ENCODE data around the gene UMAD1.

Gene UMAD1

DNA sequence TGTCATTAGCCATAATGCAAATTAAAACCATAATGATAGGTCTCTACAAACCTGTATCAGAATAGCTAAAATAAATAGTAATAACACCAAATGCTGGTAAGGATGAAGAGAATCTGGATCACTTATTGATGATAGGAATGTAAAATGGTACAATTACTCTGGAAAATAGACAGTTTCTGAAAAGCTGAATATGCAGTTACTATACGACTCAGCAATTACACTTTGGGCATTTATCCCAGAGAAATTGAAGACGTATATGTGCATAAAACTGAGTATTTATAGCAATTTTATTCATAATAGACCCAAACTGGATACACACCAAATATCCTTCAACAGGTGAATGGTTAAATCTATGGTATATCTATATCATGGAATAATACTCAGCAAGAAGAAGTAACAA is 69.9 kb downstream of the UMAD1 start:
- Histone ChIP-seq H2AFZ (ENCODE audit: low read depth, low read length) (no peak overlapping the region), H3K4me3 (ENCODE audit: insufficient read depth in 1 of 2, low read depth in 1 of 2, low read length in 2 of 2) (no peak overlapping the region), H3K18ac (ENCODE audit: low read depth in 1 of 2, low read length in 2 of 2) (no peak overlapping the region), H3K4ac (ENCODE audit: low read depth in 1 of 2, low read length in 2 of 2) (no peak overlapping the region), H3K9ac (ENCODE audit: low read length) (no peak overlapping the region), H2BK12ac (ENCODE audit: low read length in 2 of 2) (no peak overlapping the region), H2BK120ac (ENCODE audit: low read depth, low read length) (no peak overlapping the region), H3K4me2 (ENCODE audit: low read length, poor library complexity, severe bottlenecking) (no peak overlapping the region), H3K9me3 (ENCODE audit: control insufficient read depth, low read length) (no peaks in the 10 kb centered on the region), H3K36me3 (ENCODE audit: control insufficient read depth in 1 of 2, insufficient read depth in 2 of 2, low read depth in 1 of 2, low read length in 2 of 2) (no peaks in the 10 kb centered on the region), H4K8ac (ENCODE audit: low read length) (no peak overlapping the region), H2BK15ac (ENCODE audit: low read depth, poor library complexity, severe bottlenecking) (no peak overlapping the region), H3K27me3 (ENCODE audit: control insufficient read depth in 1 of 2, insufficient read depth in 1 of 2, low read length in 2 of 2) (no peaks in the 10 kb centered on the region), H4K91ac (ENCODE audit: low read length) (no peak overlapping the region), H3K79me1 (replicated peaks; ENCODE audit: low read length, poor library complexity, severe bottlenecking) (no peaks in the 10 kb centered on the region), H2BK5ac (ENCODE audit: low read depth, low read length, poor library complexity, severe bottlenecking) (no peak overlapping the region), H3K23ac (ENCODE audit: low read length in 2 of 2) (no peak overlapping the region), H3K14ac (ENCODE audit: low read length in 2 of 2) (no peak overlapping the region), H3K27ac (ENCODE audit: low read length, poor library complexity, severe bottlenecking) (no peak overlapping the region), H3K4me1 (ENCODE audit: control insufficient read depth, insufficient read depth, low read depth, low read length) (no peaks in the 10 kb centered on the region), H2AK5ac (ENCODE audit: low read length, severe bottlenecking) (no peak overlapping the region)
- WGBS = no CpG with 5 or more reads among the region's 2 CpGs
- DNase-seq = no peak

DNA sequence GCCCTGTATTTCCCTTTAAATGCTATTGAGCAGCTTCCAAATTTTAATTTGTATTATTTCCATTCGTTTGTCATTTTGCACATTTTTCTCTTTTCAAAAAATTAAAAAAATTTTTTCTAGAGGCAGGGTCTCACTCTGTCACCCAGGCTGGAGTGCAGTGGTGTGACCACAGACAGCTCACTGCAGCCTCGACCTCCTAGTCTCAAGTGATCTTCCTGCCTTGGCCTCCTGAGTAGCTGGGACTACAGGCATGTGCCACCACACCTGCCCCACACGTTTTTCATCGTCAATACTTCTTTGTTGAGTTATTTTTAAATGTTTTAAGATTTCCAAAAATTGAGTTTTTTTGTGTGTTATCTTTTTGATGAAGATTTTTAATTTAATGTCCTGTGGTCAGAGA is 73.2 kb downstream of the UMAD1 start:
- Histone ChIP-seq H3K4me3 (ENCODE audit: insufficient read depth in 1 of 2, low read depth in 1 of 2, low read length in 2 of 2) (no peak overlapping the region), H4K8ac (ENCODE audit: low read length) (no peak overlapping the region), H2AFZ (ENCODE audit: low read depth, low read length) (no peak overlapping the region), H3K18ac (ENCODE audit: low read depth in 1 of 2, low read length in 2 of 2) (no peak overlapping the region), H3K9me3 (ENCODE audit: control insufficient read depth, low read length) (no peaks in the 10 kb centered on the region), H3K79me1 (replicated peaks; ENCODE audit: low read length, poor library complexity, severe bottlenecking) (peaks cover 2% of the 10 kb centered on the region), H3K36me3 (ENCODE audit: control insufficient read depth in 1 of 2, insufficient read depth in 2 of 2, low read depth in 1 of 2, low read length in 2 of 2) (no peaks in the 10 kb centered on the region), H3K27me3 (ENCODE audit: control insufficient read depth in 1 of 2, insufficient read depth in 1 of 2, low read length in 2 of 2) (no peaks in the 10 kb centered on the region), H2BK5ac (ENCODE audit: low read depth, low read length, poor library complexity, severe bottlenecking) (no peak overlapping the region), H3K4me1 (ENCODE audit: control insufficient read depth, insufficient read depth, low read depth, low read length) (no peaks in the 10 kb centered on the region), H3K23ac (ENCODE audit: low read length in 2 of 2) (no peak overlapping the region), H2BK120ac (ENCODE audit: low read depth, low read length) (no peak overlapping the region), H2BK12ac (ENCODE audit: low read length in 2 of 2) (no peak overlapping the region), H3K27ac (ENCODE audit: low read length, poor library complexity, severe bottlenecking) (no peak overlapping the region), H3K14ac (ENCODE audit: low read length in 2 of 2) (no peak overlapping the region), H4K91ac (ENCODE audit: low read length) (no peak overlapping the region), H3K9ac (ENCODE audit: low read length) (no peak overlapping the region), H3K4ac (ENCODE audit: low read depth in 1 of 2, low read length in 2 of 2) (no peak overlapping the region), H2AK5ac (ENCODE audit: low read length, severe bottlenecking) (no peak overlapping the region), H3K4me2 (ENCODE audit: low read length, poor library complexity, severe bottlenecking) (no peak overlapping the region), H2BK15ac (ENCODE audit: low read depth, poor library complexity, severe bottlenecking) (no peak overlapping the region)
- WGBS = 87% methylated on average over 4 of the region's 4 CpGs
- no peak for DNase-seq

DNA sequence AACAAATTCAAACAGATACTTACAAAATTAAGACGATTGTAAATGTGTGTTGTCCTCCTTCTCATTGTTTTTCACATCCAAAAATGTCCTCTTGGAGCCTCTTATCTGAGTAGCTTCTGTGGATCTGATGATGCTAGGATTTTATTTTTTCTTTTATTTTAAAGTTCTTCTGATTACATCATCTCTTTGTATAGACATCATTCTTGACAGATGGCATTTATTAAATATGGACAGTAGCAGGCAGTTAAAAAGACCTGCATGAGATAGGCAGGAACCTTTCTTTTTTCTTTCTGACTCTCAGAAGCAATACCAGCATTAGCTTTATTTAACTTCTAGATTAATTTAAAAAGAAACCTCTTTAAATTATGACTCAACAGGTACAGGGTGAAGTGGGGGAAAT is 77.9 kb downstream of the UMAD1 start, which contains the start of gene RPA3:
Gene RPA3, minus strand, starts transcription at position 116 of the 400 bp plus-strand sequence. CDS start 78,189 bp downstream, outside the sequence.
- no peaks in the 10 kb centered on the region for H3K4me1 ChIP-seq (ENCODE audit: control insufficient read depth, insufficient read depth, low read depth, low read length)
- no peak within 1 kb of the TSS for H2AFZ ChIP-seq (ENCODE audit: low read depth, low read length)
- H3K9me3 ChIP-seq (ENCODE audit: control insufficient read depth, low read length) = no peaks in the 10 kb centered on the region
- WGBS = no CpG with 5 or more reads among the region's 1 CpG
- no peak within 1 kb of the TSS for H3K23ac ChIP-seq (ENCODE audit: low read length in 2 of 2)
- H3K79me1 ChIP-seq (replicated peaks; ENCODE audit: low read length, poor library complexity, severe bottlenecking) = peaks cover 4% of the 10 kb centered on the region
- H3K27ac ChIP-seq (ENCODE audit: low read length, poor library complexity, severe bottlenecking) = no peak within 1 kb of the TSS
- H4K91ac ChIP-seq (ENCODE audit: low read length) = no peak within 1 kb of the TSS
- H3K4ac ChIP-seq (ENCODE audit: low read depth in 1 of 2, low read length in 2 of 2) = no peak within 1 kb of the TSS
- no peak within 1 kb of the TSS for H2BK5ac ChIP-seq (ENCODE audit: low read depth, low read length, poor library complexity, severe bottlenecking)
- no peaks in the 10 kb centered on the region for H3K36me3 ChIP-seq (ENCODE audit: control insufficient read depth in 1 of 2, insufficient read depth in 2 of 2, low read depth in 1 of 2, low read length in 2 of 2)
- no peak within 1 kb of the TSS for H2BK15ac ChIP-seq (ENCODE audit: low read depth, poor library complexity, severe bottlenecking)
- DNase-seq = no peak
- no peak within 1 kb of the TSS for H3K4me3 ChIP-seq (ENCODE audit: insufficient read depth in 1 of 2, low read depth in 1 of 2, low read length in 2 of 2)
- H3K9ac ChIP-seq (ENCODE audit: low read length) = no peak within 1 kb of the TSS
- H3K4me2 ChIP-seq (ENCODE audit: low read length, poor library complexity, severe bottlenecking) = no peak within 1 kb of the TSS
- H3K27me3 ChIP-seq (ENCODE audit: control insufficient read depth in 1 of 2, insufficient read depth in 1 of 2, low read length in 2 of 2) = no peaks in the 10 kb centered on the region
- no peak within 1 kb of the TSS for H3K18ac ChIP-seq (ENCODE audit: low read depth in 1 of 2, low read length in 2 of 2)
- no peak within 1 kb of the TSS for H2BK120ac ChIP-seq (ENCODE audit: low read depth, low read length)
- no peak within 1 kb of the TSS for H2AK5ac ChIP-seq (ENCODE audit: low read length, severe bottlenecking)
- H4K8ac ChIP-seq (ENCODE audit: low read length) = no peak within 1 kb of the TSS
- H3K14ac ChIP-seq (ENCODE audit: low read length in 2 of 2) = no peak within 1 kb of the TSS
- H2BK12ac ChIP-seq (ENCODE audit: low read length in 2 of 2) = no peak within 1 kb of the TSS

DNA sequence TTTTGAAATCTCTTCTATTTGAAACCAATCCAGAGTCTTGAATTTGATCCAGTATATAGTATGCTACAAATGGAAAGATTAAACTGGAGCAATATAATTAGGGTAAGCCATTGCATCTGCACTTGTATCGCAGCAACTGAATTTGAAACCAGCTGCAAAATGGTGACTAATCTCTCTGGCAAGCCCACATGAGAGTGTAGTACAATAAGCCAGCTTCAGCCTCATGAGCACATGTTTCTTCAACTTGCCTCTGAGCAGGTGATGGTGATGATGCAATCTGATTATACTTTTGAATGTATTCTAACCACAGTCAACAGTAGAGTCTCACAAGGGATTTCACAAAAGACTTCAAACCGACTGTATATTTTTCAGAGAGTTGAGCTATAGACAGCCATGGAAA is 78.7 kb downstream of the UMAD1 start:
- Histone ChIP-seq H3K14ac (ENCODE audit: low read length in 2 of 2) (no peak overlapping the region), H3K4me2 (ENCODE audit: low read length, poor library complexity, severe bottlenecking) (no peak overlapping the region), H3K36me3 (ENCODE audit: control insufficient read depth in 1 of 2, insufficient read depth in 2 of 2, low read depth in 1 of 2, low read length in 2 of 2) (no peaks in the 10 kb centered on the region), H4K8ac (ENCODE audit: low read length) (no peak overlapping the region), H4K91ac (ENCODE audit: low read length) (no peak overlapping the region), H3K9me3 (ENCODE audit: control insufficient read depth, low read length) (no peaks in the 10 kb centered on the region), H3K79me1 (replicated peaks; ENCODE audit: low read length, poor library complexity, severe bottlenecking) (peaks cover 5% of the 10 kb centered on the region), H3K27ac (ENCODE audit: low read length, poor library complexity, severe bottlenecking) (no peak overlapping the region), H3K4me3 (ENCODE audit: insufficient read depth in 1 of 2, low read depth in 1 of 2, low read length in 2 of 2) (no peak overlapping the region), H2AK5ac (ENCODE audit: low read length, severe bottlenecking) (no peak overlapping the region), H3K23ac (ENCODE audit: low read length in 2 of 2) (no peak overlapping the region), H2BK12ac (ENCODE audit: low read length in 2 of 2) (no peak overlapping the region), H2AFZ (ENCODE audit: low read depth, low read length) (no peak overlapping the region), H2BK5ac (ENCODE audit: low read depth, low read length, poor library complexity, severe bottlenecking) (no peak overlapping the region), H2BK120ac (ENCODE audit: low read depth, low read length) (no peak overlapping the region), H3K9ac (ENCODE audit: low read length) (no peak overlapping the region), H3K4me1 (ENCODE audit: control insufficient read depth, insufficient read depth, low read depth, low read length) (no peaks in the 10 kb centered on the region), H3K27me3 (ENCODE audit: control insufficient read depth in 1 of 2, insufficient read depth in 1 of 2, low read length in 2 of 2) (no peaks in the 10 kb centered on the region), H3K4ac (ENCODE audit: low read depth in 1 of 2, low read length in 2 of 2) (no peak overlapping the region), H3K18ac (ENCODE audit: low read depth in 1 of 2, low read length in 2 of 2) (no peak overlapping the region), H2BK15ac (ENCODE audit: low read depth, poor library complexity, severe bottlenecking) (no peak overlapping the region)
- WGBS = 79% methylated on average over 2 of the region's 2 CpGs
- DNase-seq = peak; percentile 75

Data from mesenchymal stem cell (in vitro differentiated cells and primary cell).